Activated T-cell treated with anti-CD3 and anti-CD28 coated beads, Interleukin-2, amount 50 U/mL, for 24 hours (primary cell): Measurements from ENCODE around the gene EXPH5.
"Not testable (repeated sequence)": the region's sequence is repeated elsewhere in the genome, so short reads cannot be mapped to it uniquely, and the experiment has no call there.

Source experiments
- DNase-seq: peaks from one replicate; pipeline ENCODE4 v3.0.0-alpha.2; 2020
- H3K27ac Mint-ChIP-seq: 2 replicates; pipeline ENCODE4 v1.8.0; 2020; ENCODE audit warnings: mild to moderate bottlenecking, mixed read lengths
- H3K27me3 Mint-ChIP-seq: 2 replicates; pipeline ENCODE4 v1.8.0; 2020; ENCODE audit warnings: mixed read lengths
- H3K36me3 Mint-ChIP-seq: 2 replicates; pipeline ENCODE4 v1.8.0; 2020; ENCODE audit warnings: low read depth, mixed read lengths
- H3K4me1 Mint-ChIP-seq: 2 replicates; pipeline ENCODE4 v1.8.0; 2020; ENCODE audit warnings: low read depth, mixed read lengths
- H3K4me3 Mint-ChIP-seq: 2 replicates; pipeline ENCODE4 v1.8.0; 2020; ENCODE audit warnings: mild to moderate bottlenecking, moderate library complexity, mixed read lengths
- H3K9me3 Mint-ChIP-seq: 2 replicates; pipeline ENCODE4 v1.8.0; 2020; ENCODE audit warnings: mixed read lengths

Gene EXPH5

GRCh38 chr11:108593214-108593922, at the start of gene EXPH5:
Gene EXPH5 (minus strand): TSS chr11:108593768. CDS start chr11:108593536, 232 bp downstream.
- H3K27me3 Mint-ChIP-seq, result peaks cover 23% of the 10 kb centered on the region

GRCh38 chr11:108641752-108642151, 48.2 kb upstream of the EXPH5 start:
- not testable (repeated sequence) for H3K36me3 Mint-ChIP-seq, H3K27ac Mint-ChIP-seq, DNase-seq, H3K27me3 Mint-ChIP-seq, H3K4me1 Mint-ChIP-seq, H3K9me3 Mint-ChIP-seq, H3K4me3 Mint-ChIP-seq

More at GRCh38 chr11:108593214-108593922, at the start of gene EXPH5:
- DNase-seq, result peak; percentile 89
- H3K36me3 Mint-ChIP-seq, result peaks cover 4% of the 10 kb centered on the region
- no peaks in the 10 kb centered on the region for H3K9me3 Mint-ChIP-seq
- H3K27ac Mint-ChIP-seq, result peak within 1 kb of the TSS; percentile 91
- H3K4me3 Mint-ChIP-seq, result peak within 1 kb of the TSS; percentile 88
- peaks cover 20% of the 10 kb centered on the region for H3K4me1 Mint-ChIP-seq

- H3K4me3 Mint-ChIP-seq, result no peak overlapping the region
- DNase-seq, result no peak
- peaks cover 12% of the 10 kb centered on the region for H3K27me3 Mint-ChIP-seq
- peaks cover 1% of the 10 kb centered on the region for H3K4me1 Mint-ChIP-seq
- H3K27ac Mint-ChIP-seq, result no peak overlapping the region
- no peaks in the 10 kb centered on the region for H3K36me3 Mint-ChIP-seq
- no peaks in the 10 kb centered on the region for H3K9me3 Mint-ChIP-seq
Observed at GRCh38 chr11:108639146-108639545, 45.6 kb upstream of the EXPH5 start.

- Mint-ChIP-seq H3K9me3 (no peaks in the 10 kb centered on the region), H3K27ac (no peak overlapping the region), H3K36me3 (no peaks in the 10 kb centered on the region), H3K27me3 (peaks cover 14% of the 10 kb centered on the region), H3K4me1 (peaks cover 1% of the 10 kb centered on the region), H3K4me3 (no peak overlapping the region)
- DNase-seq, result no peak
Observed at GRCh38 chr11:108636222-108636621, 42.7 kb upstream of the EXPH5 start.

GRCh38 chr11:108635106-108635505, 41.5 kb upstream of the EXPH5 start:
- H3K36me3 Mint-ChIP-seq, result no peaks in the 10 kb centered on the region
- H3K4me1 Mint-ChIP-seq, result peaks cover 1% of the 10 kb centered on the region
- H3K27ac Mint-ChIP-seq, result no peak overlapping the region
- no peaks in the 10 kb centered on the region for H3K9me3 Mint-ChIP-seq
- H3K4me3 Mint-ChIP-seq, result no peak overlapping the region
- peaks cover 14% of the 10 kb centered on the region for H3K27me3 Mint-ChIP-seq
- no peak for DNase-seq

GRCh38 chr11:108632041-108632704, 38.6 kb upstream of the EXPH5 start:
- Mint-ChIP-seq H3K27me3 (peaks cover 18% of the 10 kb centered on the region), H3K9me3 (no peaks in the 10 kb centered on the region)
- DNase-seq, result no peak

GRCh38 chr11:108629274-108629673, 35.7 kb upstream of the EXPH5 start:
- Mint-ChIP-seq H3K36me3 (no peaks in the 10 kb centered on the region), H3K27me3 (peaks cover 15% of the 10 kb centered on the region), H3K4me3 (no peak overlapping the region), H3K27ac (no peak overlapping the region), H3K9me3 (no peaks in the 10 kb centered on the region), H3K4me1 (peaks cover 11% of the 10 kb centered on the region)
- no peak for DNase-seq

More at GRCh38 chr11:108632041-108632704, 38.6 kb upstream of the EXPH5 start:
- Mint-ChIP-seq H3K27ac (no peak overlapping the region), H3K4me3 (no peak overlapping the region), H3K4me1 (no peaks in the 10 kb centered on the region), H3K36me3 (no peaks in the 10 kb centered on the region)

GRCh38 chr11:108628812-108629211, 35.2 kb upstream of the EXPH5 start:
- H3K4me3 Mint-ChIP-seq, result no peak overlapping the region
- H3K36me3 Mint-ChIP-seq, result no peaks in the 10 kb centered on the region
- no peaks in the 10 kb centered on the region for H3K9me3 Mint-ChIP-seq
- H3K27me3 Mint-ChIP-seq, result peaks cover 18% of the 10 kb centered on the region
- DNase-seq, result no peak
- peaks cover 15% of the 10 kb centered on the region for H3K4me1 Mint-ChIP-seq
- no peak overlapping the region for H3K27ac Mint-ChIP-seq

GRCh38 chr11:108628326-108628725, 34.8 kb upstream of the EXPH5 start:
- Mint-ChIP-seq H3K4me3 (no peak overlapping the region), H3K27ac (no peak overlapping the region), H3K27me3 (peaks cover 18% of the 10 kb centered on the region), H3K36me3 (no peaks in the 10 kb centered on the region), H3K9me3 (no peaks in the 10 kb centered on the region), H3K4me1 (peaks cover 15% of the 10 kb centered on the region)
- no peak for DNase-seq

- no peaks in the 10 kb centered on the region for H3K9me3 Mint-ChIP-seq
- H3K4me3 Mint-ChIP-seq, result no peak overlapping the region
- H3K27me3 Mint-ChIP-seq, result peaks cover 25% of the 10 kb centered on the region
- DNase-seq, result no peak
- H3K27ac Mint-ChIP-seq, result peak overlapping the region; percentile 0
- no peaks in the 10 kb centered on the region for H3K36me3 Mint-ChIP-seq
- H3K4me1 Mint-ChIP-seq, result peaks cover 27% of the 10 kb centered on the region
Observed at GRCh38 chr11:108624196-108624925, 30.8 kb upstream of the EXPH5 start.

GRCh38 chr11:108622341-108622740, 28.8 kb upstream of the EXPH5 start:
- no peak overlapping the region for H3K27ac Mint-ChIP-seq
- no peaks in the 10 kb centered on the region for H3K9me3 Mint-ChIP-seq
- DNase-seq, result no peak
- H3K36me3 Mint-ChIP-seq, result no peaks in the 10 kb centered on the region
- peaks cover 27% of the 10 kb centered on the region for H3K4me1 Mint-ChIP-seq
- H3K27me3 Mint-ChIP-seq, result peaks cover 33% of the 10 kb centered on the region
- H3K4me3 Mint-ChIP-seq, result no peak overlapping the region

- Mint-ChIP-seq H3K36me3 (no peaks in the 10 kb centered on the region), H3K27me3 (peaks cover 42% of the 10 kb centered on the region), H3K9me3 (no peaks in the 10 kb centered on the region), H3K27ac (peak overlapping the region; percentile 63), H3K4me1 (peaks cover 27% of the 10 kb centered on the region), H3K4me3 (no peak overlapping the region)
- no peak for DNase-seq
Observed at GRCh38 chr11:108620958-108621772, 27.6 kb upstream of the EXPH5 start.

GRCh38 chr11:108618529-108618928, 25.0 kb upstream of the EXPH5 start:
- H3K4me1 Mint-ChIP-seq, result peaks cover 12% of the 10 kb centered on the region
- peaks cover 33% of the 10 kb centered on the region for H3K27me3 Mint-ChIP-seq
- no peak overlapping the region for H3K4me3 Mint-ChIP-seq
- H3K27ac Mint-ChIP-seq, result no peak overlapping the region
- no peaks in the 10 kb centered on the region for H3K36me3 Mint-ChIP-seq
- H3K9me3 Mint-ChIP-seq, result no peaks in the 10 kb centered on the region
- DNase-seq, result no peak

GRCh38 chr11:108617055-108617454, 23.5 kb upstream of the EXPH5 start:
- H3K4me1 Mint-ChIP-seq, result peaks cover 11% of the 10 kb centered on the region
- H3K9me3 Mint-ChIP-seq, result no peaks in the 10 kb centered on the region
- H3K4me3 Mint-ChIP-seq, result no peak overlapping the region
- no peaks in the 10 kb centered on the region for H3K36me3 Mint-ChIP-seq
- no peak for DNase-seq
- H3K27me3 Mint-ChIP-seq, result peaks cover 33% of the 10 kb centered on the region
- H3K27ac Mint-ChIP-seq, result no peak overlapping the region
